ENCODE data around the gene MEF2A.

The MEF2A gene

GRCh38 chr15:99574502-99574901 lies 8.7 kb downstream of the MEF2A start:
- no peak for DNase-seq

GRCh38 chr15:99578809-99579208 lies 13.0 kb downstream of the MEF2A start:
- no peak for DNase-seq

More at GRCh38 chr15:99574502-99574901, 8.7 kb downstream of the MEF2A start:
- TF ChIP-seq GATA1 (IDR thresholded peaks at IDR 0.05; ENCODE audit: low read depth, low read length) = no peak
- no peak for TF ChIP-seq POLR2A (IDR thresholded peaks at IDR 0.05; ENCODE audit: low read length)

GRCh38 chr15:99580076-99580475 lies 14.3 kb downstream of the MEF2A start:
- TF ChIP-seq GATA1 (IDR thresholded peaks at IDR 0.05; ENCODE audit: low read depth, low read length) (no peak), POLR2A (IDR thresholded peaks at IDR 0.05; ENCODE audit: low read length) (no peak)
- no peak for DNase-seq

More at GRCh38 chr15:99578809-99579208, 13.0 kb downstream of the MEF2A start:
- TF ChIP-seq POLR2A (IDR thresholded peaks at IDR 0.05; ENCODE audit: low read length) (no peak), GATA1 (IDR thresholded peaks at IDR 0.05; ENCODE audit: low read depth, low read length) (no peak)

GRCh38 chr15:99582508-99582960 lies 16.8 kb downstream of the MEF2A start:
- TF ChIP-seq GATA1 (IDR thresholded peaks at IDR 0.05; ENCODE audit: low read depth, low read length) (no peak), POLR2A (IDR thresholded peaks at IDR 0.05; ENCODE audit: low read length) (no peak)
- peak; percentile 71 to 79 for DNase-seq

- DNase-seq = no peak
- TF ChIP-seq POLR2A (IDR thresholded peaks at IDR 0.05; ENCODE audit: low read length) = no peak
- no peak for TF ChIP-seq GATA1 (IDR thresholded peaks at IDR 0.05; ENCODE audit: low read depth, low read length)
Observed at GRCh38 chr15:99584081-99584600, 18.4 kb downstream of the MEF2A start.

- TF ChIP-seq GATA1 (IDR thresholded peaks at IDR 0.05; ENCODE audit: low read depth, low read length) (no peak), POLR2A (IDR thresholded peaks at IDR 0.05; ENCODE audit: low read length) (no peak)
- DNase-seq = no peak
Observed at GRCh38 chr15:99586121-99586520, 20.3 kb downstream of the MEF2A start.

- TF ChIP-seq POLR2A (IDR thresholded peaks at IDR 0.05; ENCODE audit: low read length) = no peak
- no peak for TF ChIP-seq GATA1 (IDR thresholded peaks at IDR 0.05; ENCODE audit: low read depth, low read length)
- no peak for DNase-seq
Observed at GRCh38 chr15:99589801-99590200, 24.0 kb downstream of the MEF2A start.

- no peak for DNase-seq
- TF ChIP-seq POLR2A (IDR thresholded peaks at IDR 0.05; ENCODE audit: low read length) = no peak
Observed at GRCh38 chr15:99590913-99591646, 25.3 kb downstream of the MEF2A start.

GRCh38 chr15:99592145-99592791 lies 26.5 kb downstream of the MEF2A start:
- DNase-seq = no peak
- TF ChIP-seq GATA1 (IDR thresholded peaks at IDR 0.05; ENCODE audit: low read depth, low read length) = no peak
- no peak for TF ChIP-seq POLR2A (IDR thresholded peaks at IDR 0.05; ENCODE audit: low read length)

GRCh38 chr15:99593070-99593469 lies 27.3 kb downstream of the MEF2A start:
- DNase-seq = no peak
- TF ChIP-seq GATA1 (IDR thresholded peaks at IDR 0.05; ENCODE audit: low read depth, low read length) = no peak
- no peak for TF ChIP-seq POLR2A (IDR thresholded peaks at IDR 0.05; ENCODE audit: low read length)

- DNase-seq = no peak
- TF ChIP-seq GATA1 (IDR thresholded peaks at IDR 0.05; ENCODE audit: low read depth, low read length) (no peak), POLR2A (IDR thresholded peaks at IDR 0.05; ENCODE audit: low read length) (no peak)
Observed at GRCh38 chr15:99594916-99595315, 29.1 kb downstream of the MEF2A start.

GRCh38 chr15:99598296-99598695 lies 32.5 kb downstream of the MEF2A start:
- no peak for TF ChIP-seq GATA1 (IDR thresholded peaks at IDR 0.05; ENCODE audit: low read depth, low read length)
- no peak for TF ChIP-seq POLR2A (IDR thresholded peaks at IDR 0.05; ENCODE audit: low read length)
- DNase-seq = no peak

GRCh38 chr15:99603828-99604227 lies 38.0 kb downstream of the MEF2A start:
- no peak for DNase-seq
- TF ChIP-seq GATA1 (IDR thresholded peaks at IDR 0.05; ENCODE audit: low read depth, low read length) = no peak
- TF ChIP-seq POLR2A (IDR thresholded peaks at IDR 0.05; ENCODE audit: low read length) = no peak

GRCh38 chr15:99604865-99605264 lies 39.1 kb downstream of the MEF2A start:
- TF ChIP-seq POLR2A (IDR thresholded peaks at IDR 0.05; ENCODE audit: low read length) = no peak
- TF ChIP-seq GATA1 (IDR thresholded peaks at IDR 0.05; ENCODE audit: low read depth, low read length) = no peak
- DNase-seq = no peak

All from erythroblast (primary cell).